Caco-2 (cell line): ENCODE data around the gene IER3IP1. TPM values are rescaled to one million over a fixed set of nuclear protein-coding genes. Genes with fewer than 3 reads are reported as not detected.
"Not testable (repeated sequence)": the region's sequence is repeated elsewhere in the genome, so short reads cannot be mapped to it uniquely, and the experiment has no call there.

ENCODE experiments used
- BruUV-seq: library from RNA; stranded (reverse); fragments of 400-500 nt; replicated peaks from 2 replicates; lab custom pipeline; 2021; lab: Mats Ljungman, UMichigan
- CTCF ChIA-PET: fragments of 300-600 bp; sonication (Branson Sonifier 250); formaldehyde crosslinking; loops from one replicate; lab custom pipeline; 2022; ENCODE audit warnings: antibody characterized with exemption; lab: Charles Lee
- POLR2A ChIA-PET: fragments of 300-600 bp; sonication (Branson Sonifier 250); formaldehyde crosslinking; loops from one replicate; lab custom pipeline; 2022; ENCODE audit warnings: antibody characterized with exemption; lab: Charles Lee
- DNase-seq, 2 experiments: peaks; one replicate each; pipeline versions ENCODE4 v3.0.0 to v3.0.0-alpha.2; 2020 to 2022
- H3K27me3 ChIP-seq: replicated peaks from 2 replicates; pipeline ENCODE4 v1.6.0; 2011; ENCODE audit warnings: low read length; ENCODE audit not compliant: control insufficient read depth, insufficient read depth
- H3K36me3 ChIP-seq: 2 replicates; pipeline ENCODE4 v1.5.1; 2011; ENCODE audit warnings: low read length; ENCODE audit not compliant: control insufficient read depth, insufficient read depth
- H3K4me1 ChIP-seq: fragments of 250-450 bp; sonication (Bioruptor Pico); 2 replicates; pipeline ENCODE4 v1.5.1; 2020; ENCODE audit warnings: mild to moderate bottlenecking
- H3K4me3 ChIP-seq: 2 replicates; pipeline ENCODE4 v1.5.1; 2011; ENCODE audit warnings: low read depth, mild to moderate bottlenecking, control low read depth, low read length
- H3K9me3 ChIP-seq: fragments of 250-450 bp; sonication (Bioruptor Pico); 2 replicates; pipeline ENCODE4 v1.5.1; 2020; ENCODE audit warnings: mild to moderate bottlenecking, moderate library complexity
- H3K27ac Mint-ChIP-seq: one replicate; pipeline ENCODE4 v1.8.0; 2022; ENCODE audit warnings: mixed read lengths; ENCODE audit not compliant: unreplicated experiment
- H3K27me3 Mint-ChIP-seq: one replicate; pipeline ENCODE4 v1.8.0; 2022; ENCODE audit warnings: mixed read lengths; ENCODE audit not compliant: insufficient read depth, unreplicated experiment
- H3K36me3 Mint-ChIP-seq: one replicate; pipeline ENCODE4 v1.8.0; 2022; ENCODE audit warnings: mild to moderate bottlenecking, mixed read lengths; ENCODE audit not compliant: insufficient read depth, unreplicated experiment
- H3K4me1 Mint-ChIP-seq: one replicate; pipeline ENCODE4 v1.8.0; 2022; ENCODE audit warnings: low read depth, mixed read lengths; ENCODE audit not compliant: unreplicated experiment
- H3K4me3 Mint-ChIP-seq: one replicate; pipeline ENCODE4 v1.8.0; 2022; ENCODE audit warnings: mild to moderate bottlenecking, moderate library complexity, mixed read lengths; ENCODE audit not compliant: unreplicated experiment
- H3K9me3 Mint-ChIP-seq: one replicate; pipeline ENCODE4 v1.8.0; 2022; ENCODE audit warnings: mixed read lengths; ENCODE audit not compliant: unreplicated experiment
- CTCF ChIP-seq, 2 experiments: fragments of 200-600 bp in 1 of 2; IDR thresholded peaks; 1 replicate in 1 of 2; 2 replicates in 1 of 2; pipeline versions ENCODE4 v1.5.1 to v1.8.0; 2011 to 2022; ENCODE audit warnings: antibody characterized with exemption in 1 of 2, control low read depth in 1 of 2, inconsistent platforms in 1 of 2, low read depth in 1 of 2, low read length in 1 of 2, mild to moderate bottlenecking in 1 of 2, moderate library complexity in 1 of 2; ENCODE audit not compliant: insufficient read depth in 1 of 2, severe bottlenecking in 1 of 2, unreplicated experiment in 1 of 2
- intact Hi-C: fragments of 100-400 bp; cut with micrococcal nuclease; formaldehyde crosslinking; loops from one replicate; pipeline ENCODE4 v1.10.0; 2022; ENCODE audit not compliant: unreplicated experiment
- total RNA-seq: library from RNA; stranded (reverse); gene quantifications from 2 replicates; pipeline ENCODE4 v1.2.3, GENCODE V29; 2022

The IER3IP1 gene
- total RNA-seq, 1 experiment from 2014 or later, result 5.9 TPM

GRCh38 chr18:47191961-47192360, 15.8 kb upstream of the IER3IP1 start:
- TF ChIP-seq CTCF (IDR thresholded peaks at IDR 0.05; ENCODE audit: insufficient read depth in 1 of 2, low read depth in 1 of 2, low read length in 1 of 2, severe bottlenecking in 1 of 2, unreplicated experiment in 1 of 2), result no peak
- Mint-ChIP-seq H3K4me1 (no peaks in the 10 kb centered on the region), H3K4me3 (no peak overlapping the region), H3K27ac (no peak overlapping the region), H3K27me3 (no peaks in the 10 kb centered on the region), H3K9me3 (no peaks in the 10 kb centered on the region), H3K36me3 (no peaks in the 10 kb centered on the region)
- no peaks in the 10 kb centered on the region for H3K27me3 ChIP-seq
- H3K4me1 ChIP-seq, result no peaks in the 10 kb centered on the region
- DNase-seq, result no peak
- POLR2A ChIA-PET, result no interaction called here
- CTCF ChIA-PET, result interaction anchor here (1.6 kb wide), 1 partner anchor 12 kb away, joined by 4 read pairs; no protein-coding TSS in a partner anchor
- intact Hi-C loops, result no loop called here
- BruUV-seq, result no TSS peak
- no peak overlapping the region for H3K4me3 ChIP-seq
- H3K9me3 ChIP-seq, result no peaks in the 10 kb centered on the region
- no peaks in the 10 kb centered on the region for H3K36me3 ChIP-seq

- TF ChIP-seq CTCF (IDR thresholded peaks at IDR 0.05; ENCODE audit: insufficient read depth in 1 of 2, low read depth in 1 of 2, low read length in 1 of 2, severe bottlenecking in 1 of 2, unreplicated experiment in 1 of 2), result no peak
- BruUV-seq, result no TSS peak
- Mint-ChIP-seq H3K27me3 (no peaks in the 10 kb centered on the region), H3K27ac (no peak overlapping the region), H3K9me3 (peaks cover 12% of the 10 kb centered on the region), H3K4me1 (no peaks in the 10 kb centered on the region), H3K36me3 (no peaks in the 10 kb centered on the region), H3K4me3 (no peak overlapping the region)
- POLR2A ChIA-PET, result no interaction called here
- no peaks in the 10 kb centered on the region for H3K4me1 ChIP-seq
- DNase-seq, result no peak
- no peak overlapping the region for H3K4me3 ChIP-seq
- no peaks in the 10 kb centered on the region for H3K36me3 ChIP-seq
- no peaks in the 10 kb centered on the region for H3K9me3 ChIP-seq
- intact Hi-C loops, result no loop called here
- H3K27me3 ChIP-seq, result no peaks in the 10 kb centered on the region
- CTCF ChIA-PET, result no interaction called here
Measured at GRCh38 chr18:47187721-47188120, 11.6 kb upstream of the IER3IP1 start.

GRCh38 chr18:47184419-47185050, 8.4 kb upstream of the IER3IP1 start:
- no peak for TF ChIP-seq CTCF (IDR thresholded peaks at IDR 0.05; ENCODE audit: insufficient read depth in 1 of 2, low read depth in 1 of 2, low read length in 1 of 2, severe bottlenecking in 1 of 2, unreplicated experiment in 1 of 2)
- no peaks in the 10 kb centered on the region for H3K9me3 ChIP-seq
- no peak overlapping the region for H3K4me3 ChIP-seq
- H3K36me3 ChIP-seq, result no peaks in the 10 kb centered on the region
- BruUV-seq, result no TSS peak
- DNase-seq, result no peak
- intact Hi-C loops, result no loop called here
- no peak overlapping the region for H3K4me3 Mint-ChIP-seq
- H3K27ac Mint-ChIP-seq, result no peak overlapping the region
- H3K4me1 Mint-ChIP-seq, result no peaks in the 10 kb centered on the region
- no peaks in the 10 kb centered on the region for H3K36me3 Mint-ChIP-seq
- CTCF ChIA-PET, result no interaction called here
- POLR2A ChIA-PET, result no interaction called here
- no peaks in the 10 kb centered on the region for H3K27me3 ChIP-seq
- H3K9me3 Mint-ChIP-seq, result peaks cover 12% of the 10 kb centered on the region
- no peaks in the 10 kb centered on the region for H3K27me3 Mint-ChIP-seq
- no peaks in the 10 kb centered on the region for H3K4me1 ChIP-seq

- peaks cover 12% of the 10 kb centered on the region for H3K9me3 Mint-ChIP-seq
- H3K9me3 ChIP-seq, intact Hi-C loops: not testable (repeated sequence)
Measured at GRCh38 chr18:47182156-47182555, 6.0 kb upstream of the IER3IP1 start.

More at GRCh38 chr18:47182156-47182555, 6.0 kb upstream of the IER3IP1 start:
- BruUV-seq, H3K36me3 ChIP-seq, CTCF ChIA-PET, H3K4me3 ChIP-seq, DNase-seq, H3K4me3 Mint-ChIP-seq, H3K4me1 Mint-ChIP-seq, H3K4me1 ChIP-seq, H3K36me3 Mint-ChIP-seq, H3K27ac Mint-ChIP-seq, POLR2A ChIA-PET, H3K27me3 ChIP-seq, H3K27me3 Mint-ChIP-seq: not testable (repeated sequence)
